ENCODE measurements around the gene EEF1B2.
"Not testable (repeated sequence)": the region's sequence is repeated elsewhere in the genome, so short reads cannot be mapped to it uniquely, and the experiment has no call there.

Gene EEF1B2

DNA sequence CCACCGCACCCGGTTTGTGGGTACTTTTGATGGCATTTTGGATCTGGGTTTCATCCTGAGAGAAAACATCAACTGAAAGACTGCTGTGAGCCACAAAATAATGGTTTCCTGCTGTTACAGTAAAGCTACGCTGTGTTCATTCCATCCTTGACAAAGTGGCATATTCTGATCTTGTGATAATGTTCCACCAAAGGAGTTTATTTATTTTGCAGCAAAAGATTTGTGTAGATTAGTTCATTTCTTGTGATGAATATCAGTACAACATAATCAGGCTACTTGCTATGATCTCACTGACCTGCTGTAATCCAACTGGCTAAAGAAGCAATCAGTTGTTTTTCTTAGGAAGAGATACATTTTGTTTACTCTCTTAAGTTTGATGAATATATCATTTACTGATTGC is 45.0 kb downstream of the EEF1B2 start:
- H3K36me3 Mint-ChIP-seq (ENCODE audit: low read depth): no peaks in the 10 kb centered on the region
- H3K4me3 Mint-ChIP-seq: no peak overlapping the region
- no peak overlapping the region for H3K27ac Mint-ChIP-seq
- no peaks in the 10 kb centered on the region for H3K9me3 Mint-ChIP-seq
- no peaks in the 10 kb centered on the region for H3K27me3 Mint-ChIP-seq (ENCODE audit: low read depth)
- TF ChIP-seq, protein P1, sequence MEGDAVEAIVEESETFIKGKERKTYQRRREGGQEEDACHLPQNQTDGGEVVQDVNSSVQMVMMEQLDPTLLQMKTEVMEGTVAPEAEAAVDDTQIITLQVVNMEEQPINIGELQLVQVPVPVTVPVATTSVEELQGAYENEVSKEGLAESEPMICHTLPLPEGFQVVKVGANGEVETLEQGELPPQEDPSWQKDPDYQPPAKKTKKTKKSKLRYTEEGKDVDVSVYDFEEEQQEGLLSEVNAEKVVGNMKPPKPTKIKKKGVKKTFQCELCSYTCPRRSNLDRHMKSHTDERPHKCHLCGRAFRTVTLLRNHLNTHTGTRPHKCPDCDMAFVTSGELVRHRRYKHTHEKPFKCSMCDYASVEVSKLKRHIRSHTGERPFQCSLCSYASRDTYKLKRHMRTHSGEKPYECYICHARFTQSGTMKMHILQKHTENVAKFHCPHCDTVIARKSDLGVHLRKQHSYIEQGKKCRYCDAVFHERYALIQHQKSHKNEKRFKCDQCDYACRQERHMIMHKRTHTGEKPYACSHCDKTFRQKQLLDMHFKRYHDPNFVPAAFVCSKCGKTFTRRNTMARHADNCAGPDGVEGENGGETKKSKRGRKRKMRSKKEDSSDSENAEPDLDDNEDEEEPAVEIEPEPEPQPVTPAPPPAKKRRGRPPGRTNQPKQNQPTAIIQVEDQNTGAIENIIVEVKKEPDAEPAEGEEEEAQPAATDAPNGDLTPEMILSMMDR (IDR thresholded peaks at IDR 0.05; ENCODE audit: unreplicated experiment in 3 of 3): no peak
- H3K4me1 Mint-ChIP-seq: no peaks in the 10 kb centered on the region

DNA sequence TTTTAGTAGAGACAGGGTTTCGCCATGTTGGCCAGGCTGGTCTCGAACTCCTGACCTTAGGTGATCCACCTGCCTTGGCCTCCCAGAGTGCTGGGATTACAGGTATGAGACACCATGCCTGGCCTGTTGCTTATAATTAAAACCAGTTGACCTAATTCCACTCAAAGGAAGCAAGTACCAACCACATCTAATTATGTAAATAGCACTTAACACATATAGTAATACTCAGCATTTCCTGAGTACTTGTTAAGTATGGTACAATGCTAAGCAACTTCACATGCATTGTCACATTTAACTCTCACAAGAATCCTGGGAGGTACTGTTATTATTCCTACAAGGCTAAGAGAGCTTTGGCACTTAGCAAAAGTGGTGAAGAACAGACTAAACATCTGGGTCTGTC is 47.6 kb downstream of the EEF1B2 start:
- not testable (repeated sequence) for H3K4me3 Mint-ChIP-seq; H3K27ac Mint-ChIP-seq; H3K27me3 Mint-ChIP-seq (ENCODE audit: low read depth); H3K36me3 Mint-ChIP-seq (ENCODE audit: low read depth); H3K9me3 Mint-ChIP-seq; H3K4me1 Mint-ChIP-seq

DNA sequence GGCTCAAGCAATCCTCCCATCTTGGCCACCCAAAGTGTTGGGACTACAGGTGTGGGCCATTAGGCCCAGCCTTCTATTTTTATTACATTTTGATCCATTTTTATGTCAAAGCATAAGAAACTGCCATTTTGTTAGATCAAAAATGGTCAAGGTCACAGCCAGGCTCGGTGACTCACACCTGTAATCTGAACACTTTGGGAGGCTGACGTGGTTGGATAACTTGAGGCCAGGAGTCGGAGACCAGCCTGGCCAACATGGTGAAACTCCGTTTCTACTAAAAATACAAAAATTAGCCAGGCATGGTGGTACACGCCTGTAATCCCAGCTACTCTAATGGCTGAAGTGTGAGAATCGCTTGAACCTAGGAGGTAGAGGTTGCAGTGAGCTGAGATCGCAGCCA is 49.2 kb downstream of the EEF1B2 start:
- H3K36me3 Mint-ChIP-seq (ENCODE audit: low read depth): no peaks in the 10 kb centered on the region
- H3K9me3 Mint-ChIP-seq: no peaks in the 10 kb centered on the region
- no peak overlapping the region for H3K27ac Mint-ChIP-seq

DNA sequence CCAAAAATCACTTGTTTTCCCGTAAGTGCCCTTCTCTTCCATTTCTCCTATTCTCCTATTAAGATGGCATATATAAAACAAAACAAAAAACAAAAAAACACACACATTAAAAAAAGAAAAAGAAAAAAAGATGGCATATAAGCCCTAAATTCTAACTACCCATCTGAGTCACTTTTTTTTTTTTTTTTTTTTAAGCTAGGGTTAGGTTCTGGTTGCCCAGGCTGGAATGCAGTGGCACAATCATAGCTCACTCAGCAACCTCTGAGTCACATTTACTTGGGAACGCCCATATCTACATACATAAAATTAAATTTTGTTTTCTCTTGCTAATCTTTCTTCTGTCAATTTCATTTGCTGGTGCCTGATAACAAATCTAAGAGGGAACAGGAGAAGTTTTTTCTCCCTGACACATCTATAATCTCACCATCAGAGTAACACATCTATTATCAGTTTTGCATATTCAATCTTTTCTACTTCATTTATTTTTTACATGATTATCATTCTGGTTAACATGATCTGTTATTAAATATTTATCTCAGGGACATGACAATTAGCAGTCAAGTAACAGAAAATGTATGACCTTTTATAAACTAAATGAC is 52.1 kb downstream of the EEF1B2 start:
- no peak overlapping the region for H3K4me3 Mint-ChIP-seq
- no peaks in the 10 kb centered on the region for H3K36me3 Mint-ChIP-seq (ENCODE audit: low read depth)
- peaks cover 3% of the 10 kb centered on the region for H3K27me3 Mint-ChIP-seq (ENCODE audit: low read depth)
- peaks cover 14% of the 10 kb centered on the region for H3K4me1 Mint-ChIP-seq
- TF ChIP-seq, protein P1 (IDR thresholded peaks at IDR 0.05; ENCODE audit: unreplicated experiment in 3 of 3): no peak
- H3K9me3 Mint-ChIP-seq: no peaks in the 10 kb centered on the region
- no peak overlapping the region for H3K27ac Mint-ChIP-seq

More for the DNA sequence above, 49.2 kb downstream of the EEF1B2 start:
- TF ChIP-seq, protein P1 (IDR thresholded peaks at IDR 0.05; ENCODE audit: unreplicated experiment in 3 of 3): no peak
- Mint-ChIP-seq H3K4me3 (no peak overlapping the region), H3K4me1 (peaks cover 14% of the 10 kb centered on the region), H3K27me3 (ENCODE audit: low read depth) (peaks cover 3% of the 10 kb centered on the region)

Measured in nephron (organoid).